Measurements from ENCODE around the gene IL1RL1.

DNA sequence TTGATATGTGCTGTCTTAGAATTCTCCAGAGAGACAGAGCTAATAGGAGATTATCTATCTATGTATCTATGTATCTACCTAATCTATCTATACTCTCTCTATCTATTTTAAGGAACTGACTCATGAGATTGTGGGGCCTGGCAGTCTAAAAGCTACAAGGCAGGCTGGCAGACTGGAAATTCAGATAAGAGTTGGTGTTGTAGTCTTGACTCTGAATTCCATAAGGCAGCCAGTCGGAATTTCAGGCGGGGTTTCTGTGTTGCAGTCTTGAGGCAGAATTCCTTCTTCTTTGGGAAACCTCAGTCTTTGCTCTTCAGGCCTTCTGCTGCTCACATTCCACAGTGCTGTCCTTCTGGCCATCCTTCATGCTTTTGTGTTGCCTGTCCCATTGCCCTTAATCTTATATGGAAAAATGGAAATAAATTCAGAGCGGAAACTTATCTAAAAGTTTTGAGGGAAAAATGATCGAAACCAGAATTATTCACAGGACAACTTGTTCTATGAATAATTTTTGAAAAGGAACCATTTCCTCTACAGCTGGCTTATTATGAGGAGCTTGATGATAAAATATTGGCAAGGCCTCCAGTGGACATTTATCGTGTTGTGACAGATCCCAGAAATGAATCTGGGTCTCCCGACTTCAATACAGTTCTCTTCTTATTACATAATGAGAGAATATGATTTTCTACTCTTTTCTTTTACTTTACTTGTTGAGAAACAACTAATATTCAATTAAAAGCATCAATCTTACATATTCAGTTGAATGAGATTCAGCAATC lies 10.8 kb downstream of the IL1RL1 start:
- no peak for TF ChIP-seq POLR2A (IDR thresholded peaks at IDR 0.05; ENCODE audit: extremely low read depth, insufficient read length)
- TF ChIP-seq CTCF (IDR thresholded peaks at IDR 0.05; ENCODE audit: low read depth, low read length), result no peak
- no peak for TF ChIP-seq MYC (IDR thresholded peaks at IDR 0.05; ENCODE audit: low read depth, low read length)
